GM12891 (cell line): ENCODE results near the gene SCP2D1.

Experiments used
- DNase-seq: peaks from one replicate; pipeline ENCODE4 v3.0.0; 2011; ENCODE audit warnings: low spot score; ENCODE audit not compliant: insufficient read length
- FAIRE-seq: peaks from 2 replicates; lab custom pipeline; 2011; peaks lifted over from hg19 to GRCh38; lab: Jason Lieb, UNC
- PAX5 ChIP-seq: IDR thresholded peaks from 2 replicates; pipeline ENCODE4 v1.6.1; 2011; ENCODE audit warnings: low read length, moderate library complexity, mild to moderate bottlenecking; ENCODE audit not compliant: insufficient read depth, severe bottlenecking
- POLR2A ChIP-seq: IDR thresholded peaks from 2 replicates; pipeline ENCODE4 v1.6.1; 2011; ENCODE audit warnings: low read depth, low read length, control low read depth
- POLR2AphosphoS5 ChIP-seq: IDR thresholded peaks from 2 replicates; pipeline ENCODE4 v1.6.1; 2011; ENCODE audit warnings: low read depth, low read length, control low read depth
- POU2F2 ChIP-seq: IDR thresholded peaks from 2 replicates; pipeline ENCODE4 v1.6.1; 2011; ENCODE audit warnings: low read depth, mild to moderate bottlenecking, control low read depth, low read length, moderate library complexity
- SPI1 ChIP-seq: IDR thresholded peaks from 2 replicates; pipeline ENCODE4 v1.6.1; 2011; ENCODE audit warnings: low read depth, low read length, control low read depth
- TAF1 ChIP-seq: IDR thresholded peaks from 2 replicates; pipeline ENCODE4 v1.6.1; 2011; ENCODE audit warnings: low read depth, low read length, control low read depth

SCP2D1 gene

DNA sequence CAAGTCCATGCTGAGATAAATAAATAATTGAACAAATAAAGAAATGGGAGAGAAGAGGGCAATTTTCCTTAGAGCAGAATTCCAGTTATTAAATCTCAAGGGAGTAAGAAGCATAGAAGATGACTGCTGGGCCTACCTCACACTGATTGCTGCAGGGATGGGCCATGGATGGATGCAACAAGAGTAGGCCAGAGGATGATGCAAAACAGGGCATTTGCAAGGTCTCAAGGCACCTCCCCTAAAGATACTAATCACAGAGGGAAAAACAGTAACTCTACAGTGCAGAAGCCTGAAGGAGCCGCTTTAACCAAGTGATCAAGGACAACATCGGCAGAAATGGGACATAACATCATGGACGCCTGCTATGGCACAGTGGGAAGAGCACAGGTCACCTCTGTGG is 1.7 kb upstream of the SCP2D1 start:
- TF ChIP-seq POLR2AphosphoS5 = no peak
- no peak for TF ChIP-seq SPI1
- TF ChIP-seq TAF1 = no peak
- no peak for TF ChIP-seq POU2F2
- TF ChIP-seq POLR2A = no peak
- no peak for TF ChIP-seq PAX5
- FAIRE-seq (no peak), DNase-seq (no peak)

DNA sequence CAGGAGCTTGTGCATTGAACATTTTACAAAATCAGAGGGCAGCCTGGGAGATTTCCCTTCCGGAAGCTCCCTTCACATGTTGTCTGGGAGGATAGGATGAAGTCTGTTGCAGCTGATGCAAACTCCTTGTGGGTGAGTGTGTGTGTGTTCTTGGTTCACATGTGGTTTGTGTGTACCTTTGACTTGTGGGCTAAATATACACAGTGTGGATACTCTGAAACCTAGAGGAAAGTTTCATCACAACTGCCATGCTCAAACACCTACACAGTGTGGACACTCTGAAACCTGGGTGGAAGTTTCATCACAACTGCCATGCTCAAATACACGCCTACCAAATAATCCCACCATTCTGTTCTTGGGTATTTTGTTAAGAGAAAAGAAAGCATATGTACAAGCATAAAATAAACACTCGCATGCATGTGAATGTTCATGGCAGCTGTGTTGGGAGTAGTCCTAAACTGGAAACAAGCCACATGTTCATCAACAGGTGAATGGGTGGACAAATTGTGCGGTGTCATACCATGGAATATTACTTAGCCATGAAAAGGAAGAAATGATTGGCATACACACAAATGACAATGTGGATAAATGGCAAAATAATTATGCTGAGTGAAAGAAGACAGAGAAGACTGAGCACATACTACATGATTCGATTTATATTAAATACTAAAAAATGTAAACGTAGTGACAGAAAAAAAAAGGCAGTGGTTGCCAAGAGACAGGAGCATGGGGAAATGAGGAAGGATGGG is 1.8 kb downstream of the SCP2D1 start:
- DNase-seq = no peak
- peak; percentile 62 for FAIRE-seq

DNA sequence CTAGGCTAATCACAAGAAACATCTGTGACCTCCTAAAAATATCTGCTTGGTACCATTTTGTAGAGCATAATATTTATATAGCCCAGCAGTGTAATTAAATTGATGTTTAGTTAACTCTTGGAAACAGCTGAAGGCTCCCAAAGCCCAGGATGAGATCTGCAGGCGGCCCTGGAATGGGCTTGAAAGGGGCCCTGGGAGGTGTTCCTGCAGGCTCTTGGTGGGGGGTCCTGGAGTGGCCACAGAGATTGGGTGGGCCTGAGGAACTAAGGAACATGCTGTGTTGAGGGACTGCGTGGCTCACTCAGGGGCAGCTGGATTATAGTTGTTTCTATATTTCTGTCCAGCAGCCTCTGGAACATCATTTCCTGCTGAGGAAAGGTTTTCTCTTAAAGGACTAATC is 9.2 kb downstream of the SCP2D1 start:
- no peak for DNase-seq
- TF ChIP-seq POLR2AphosphoS5 (no peak), TAF1 (no peak)
- FAIRE-seq = no peak

More for the DNA sequence above, 1.8 kb downstream of the SCP2D1 start:
- TF ChIP-seq TAF1 (no peak), POU2F2 (no peak), POLR2AphosphoS5 (no peak), SPI1 (no peak), POLR2A (no peak), PAX5 (no peak)

DNA sequence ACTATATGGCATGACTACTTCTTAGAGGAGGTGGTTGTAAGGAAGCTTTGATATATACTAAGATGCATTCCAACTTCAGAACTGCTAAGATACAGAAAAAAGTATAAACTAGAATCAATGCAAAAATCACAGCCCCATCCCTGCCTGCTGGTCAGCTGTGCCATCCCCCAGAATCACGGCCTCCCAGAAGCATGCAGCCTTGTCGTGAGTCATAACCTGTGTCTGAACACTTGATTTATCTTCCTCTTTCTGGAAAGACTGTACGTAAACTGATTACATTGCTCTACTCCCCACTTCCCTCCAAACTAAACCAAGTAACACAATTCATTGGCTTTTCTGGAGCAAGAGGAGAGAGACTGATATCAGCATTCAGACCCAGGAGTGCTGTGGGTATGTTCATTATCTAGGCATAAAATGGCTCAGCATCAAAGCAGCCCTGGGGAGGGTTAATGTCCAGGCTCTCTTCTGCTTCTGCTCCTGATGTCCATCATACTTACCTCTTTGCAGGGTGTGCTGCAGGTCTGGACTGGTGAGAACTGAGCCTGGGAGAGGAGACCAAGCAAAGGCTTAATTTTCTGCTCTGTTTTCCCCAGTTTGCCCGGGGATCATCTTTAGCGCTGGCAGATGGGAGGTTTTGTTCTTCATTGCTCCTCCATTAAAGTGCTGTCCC is 18.4 kb downstream of the SCP2D1 start:
- FAIRE-seq = no peak
- TF ChIP-seq SPI1 (no peak), POLR2A (no peak)
- DNase-seq = no peak

DNA sequence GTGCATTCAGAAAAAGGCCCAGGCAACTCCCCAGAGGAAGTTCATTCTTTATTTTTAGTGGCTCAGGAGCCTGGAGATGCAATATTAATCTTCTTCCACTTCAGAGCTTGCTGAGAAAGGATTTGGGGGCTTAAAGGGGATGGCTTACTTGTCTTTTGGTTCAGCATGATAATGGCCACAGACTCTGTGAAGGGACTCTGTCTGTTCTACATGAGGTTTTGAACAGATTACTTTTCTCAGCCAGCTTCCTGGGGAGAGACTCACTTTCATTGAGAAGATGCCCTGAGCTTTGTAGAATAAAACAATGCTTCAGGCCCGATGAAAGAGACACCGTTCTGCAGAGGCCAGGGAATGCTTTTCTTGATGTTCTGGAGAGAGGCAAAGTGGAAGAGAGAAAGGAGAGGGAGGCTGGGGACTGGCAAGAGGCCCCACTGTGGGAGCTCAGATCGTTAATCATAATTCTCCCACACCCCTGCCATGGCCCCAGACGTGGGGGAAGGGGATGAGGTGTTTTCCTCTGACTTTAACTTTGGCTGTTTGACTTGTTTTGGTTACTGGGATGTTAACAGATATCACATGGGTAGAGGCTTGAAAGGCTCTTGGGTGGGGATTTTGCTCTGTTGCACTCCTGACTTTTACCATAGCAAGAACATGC is 19.1 kb downstream of the SCP2D1 start:
- DNase-seq (no peak), FAIRE-seq (no peak)
- TF ChIP-seq POLR2A (no peak), POU2F2 (no peak), POLR2AphosphoS5 (no peak), TAF1 (no peak), SPI1 (no peak), PAX5 (no peak)

- no peak for DNase-seq
- no peak for FAIRE-seq
- TF ChIP-seq SPI1 = no peak
- no peak for TF ChIP-seq TAF1
- TF ChIP-seq POLR2AphosphoS5 = no peak
- no peak for TF ChIP-seq PAX5
- no peak for TF ChIP-seq POU2F2
- no peak for TF ChIP-seq POLR2A
These were observed 22.1 kb downstream of the SCP2D1 start for GRCh38 chr20:18835466-18836256.

GRCh38 chr20:18837718-18838117 is 24.1 kb downstream of the SCP2D1 start:
- no peak for TF ChIP-seq POLR2A
- TF ChIP-seq PAX5 = no peak
- no peak for TF ChIP-seq SPI1
- no peak for TF ChIP-seq POU2F2
- no peak for TF ChIP-seq TAF1
- FAIRE-seq (no peak), DNase-seq (no peak)

GRCh38 chr20:18839507-18840247 is 26.1 kb downstream of the SCP2D1 start:
- FAIRE-seq (no peak), DNase-seq (no peak)
- TF ChIP-seq PAX5 (no peak), POLR2A (no peak), POU2F2 (no peak), SPI1 (no peak), POLR2AphosphoS5 (no peak), TAF1 (no peak)

GRCh38 chr20:18840248-18840645 is 26.7 kb downstream of the SCP2D1 start:
- FAIRE-seq = no peak
- DNase-seq = no peak
- no peak for TF ChIP-seq SPI1
- TF ChIP-seq POLR2A = no peak
- no peak for TF ChIP-seq PAX5
- no peak for TF ChIP-seq POU2F2
- TF ChIP-seq POLR2AphosphoS5 = no peak
- TF ChIP-seq TAF1 = no peak
